Hindlimb muscle (tissue), 1 donor: Measurements from ENCODE around the gene CLEC10A. TPM values are rescaled to one million over a fixed set of nuclear protein-coding genes. Genes with fewer than 3 reads are reported as not detected.
"Not testable (repeated sequence)": the region's sequence is repeated elsewhere in the genome, so short reads cannot be mapped to it uniquely, and the experiment has no call there.

Source experiments
- DNase-seq: peaks from one replicate; pipeline ENCODE4 v3.0.0-alpha.2; 2013
- polyA plus RNA-seq: library from polyadenylated mRNA; unstranded; fragments of 120-200 nt; gene quantifications from one replicate; pipeline ENCODE4 v1.2.1, GENCODE V29; 2013; ENCODE audit not compliant: insufficient read length

Gene CLEC10A
- polyA plus RNA-seq, 1 donor: 1.7 TPM

DNA sequence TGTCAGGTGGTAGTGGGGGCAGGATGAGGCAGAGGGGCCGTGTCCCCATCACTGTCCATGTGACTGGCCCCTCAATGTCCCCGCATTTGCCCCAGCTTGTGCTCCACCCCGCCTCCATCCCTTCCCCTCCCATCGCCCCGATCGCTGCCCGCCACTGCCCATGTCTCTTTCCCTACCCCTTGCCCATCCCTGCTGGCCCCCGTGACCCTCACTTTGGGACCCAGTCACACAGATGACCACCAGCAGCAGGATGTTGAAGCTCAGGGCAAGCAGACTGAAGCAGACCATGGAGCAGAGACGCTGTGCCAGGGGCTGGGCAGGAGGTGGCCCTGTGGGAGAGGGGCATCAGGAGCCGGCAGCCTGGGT is 28.5 kb upstream of the CLEC10A start:
- DNase-seq: no peak

DNA sequence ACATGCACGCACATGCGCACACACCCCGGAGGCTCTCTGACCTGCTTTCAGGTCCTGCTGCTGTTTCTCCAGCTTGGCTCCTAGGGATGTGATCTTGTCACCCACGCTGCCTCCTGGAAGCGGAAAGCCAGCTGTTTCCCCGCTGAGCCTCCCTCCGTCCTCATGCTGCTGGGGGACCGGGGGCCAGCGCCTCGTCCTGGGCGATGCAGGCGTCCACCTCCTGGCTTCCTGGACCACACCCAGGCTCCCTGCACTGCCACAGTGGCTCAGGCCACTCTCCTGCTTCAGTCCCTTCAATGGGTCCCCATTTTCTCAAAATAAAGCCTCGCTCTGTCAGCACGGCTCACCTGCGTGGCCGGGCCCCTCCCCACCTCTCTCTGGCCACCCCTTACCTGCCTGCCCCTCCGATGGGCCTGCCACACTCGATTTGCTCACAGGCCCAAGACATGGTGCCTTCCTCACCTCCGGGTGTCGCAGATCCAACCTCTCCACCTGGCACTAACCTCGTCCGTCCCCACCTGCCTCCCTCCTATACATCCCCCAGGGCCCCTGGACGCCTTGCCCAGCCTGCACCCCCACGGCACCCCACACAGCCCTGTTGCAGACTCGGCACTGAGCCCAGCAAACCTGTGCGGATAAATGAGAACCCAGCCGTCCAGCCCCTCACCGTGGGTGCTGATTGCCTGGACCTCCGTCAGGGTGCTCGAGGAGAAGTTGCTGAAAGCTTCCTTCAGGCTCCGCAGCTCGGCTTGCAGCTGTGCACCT is 27.9 kb upstream of the CLEC10A start:
- no peak for DNase-seq

GRCh38 chr17:7107012-7107754 is 27.1 kb upstream of the CLEC10A start:
- no peak for DNase-seq

- DNase-seq: no peak
These were observed 22.4 kb upstream of the CLEC10A start for GRCh38 chr17:7102421-7102820.

DNA sequence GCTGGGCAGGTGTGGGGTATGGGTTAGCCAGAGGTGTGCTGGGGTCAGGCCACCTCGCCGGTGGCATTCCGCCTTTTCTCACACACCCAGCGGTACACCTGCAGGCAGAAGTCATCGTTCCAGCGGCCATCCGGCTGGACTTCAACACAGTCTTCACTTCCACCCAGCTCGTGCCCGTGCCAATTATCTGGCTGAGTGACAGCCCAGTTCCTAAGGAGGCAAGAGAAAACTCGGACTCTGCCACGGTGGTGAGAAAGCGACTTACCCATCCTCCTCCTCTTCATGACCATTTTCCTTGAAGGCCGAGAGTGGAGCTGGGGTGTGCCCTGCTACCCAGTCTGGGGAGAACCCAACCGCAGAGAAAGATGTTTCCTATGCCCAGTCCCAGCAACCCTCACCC is 21.5 kb upstream of the CLEC10A start:
- DNase-seq: no peak

GRCh38 chr17:7100641-7101379 is 20.8 kb upstream of the CLEC10A start:
- not testable (repeated sequence) for DNase-seq

DNA sequence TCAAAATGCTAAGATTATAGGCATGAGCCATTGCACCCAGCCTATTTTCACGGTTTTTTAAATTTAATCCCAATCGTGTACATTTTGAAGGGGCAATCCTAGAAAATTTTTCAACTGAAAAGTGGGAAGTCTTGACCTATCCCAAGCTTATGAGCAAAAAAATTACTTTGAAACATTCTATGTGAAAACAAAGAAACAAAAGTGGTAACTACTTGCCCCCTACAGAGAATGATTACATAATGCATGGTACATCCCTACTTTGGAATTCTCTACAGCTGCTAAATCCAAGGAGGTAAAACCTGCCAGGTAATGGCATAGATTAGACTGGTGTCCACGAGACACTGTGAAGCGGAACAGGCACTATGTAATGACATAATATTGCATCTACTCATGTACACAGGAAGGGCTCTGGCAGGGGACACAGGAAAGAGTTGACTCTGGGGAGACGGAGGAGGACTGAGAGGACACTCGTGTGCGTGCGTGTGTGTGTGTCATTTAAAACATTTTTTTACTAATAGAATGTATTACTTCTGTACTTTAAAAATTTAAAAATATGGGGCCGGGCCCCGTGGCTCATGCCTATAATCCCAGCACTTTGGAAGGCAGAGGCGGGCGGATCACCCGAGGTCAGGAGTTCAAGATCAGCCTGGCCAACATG is 18.9 kb upstream of the CLEC10A start:
- no peak for DNase-seq

DNA sequence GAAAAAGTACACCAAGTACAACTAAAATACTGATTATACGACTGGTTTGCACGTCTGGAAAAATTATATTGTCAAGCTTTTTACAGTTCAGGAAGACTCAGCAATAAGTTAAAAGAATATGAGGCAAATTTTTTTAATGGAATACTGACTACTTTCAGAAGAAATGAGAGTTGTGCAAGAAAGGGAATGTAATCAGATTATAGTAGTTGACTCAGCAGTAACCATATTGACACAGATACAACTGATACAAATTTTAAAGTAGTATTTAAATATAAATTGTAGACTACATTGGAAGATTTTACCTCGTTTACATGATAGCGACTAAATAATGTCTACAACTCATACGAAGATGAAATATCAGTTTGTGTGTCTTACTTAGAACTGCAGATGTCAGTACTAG is 17.9 kb upstream of the CLEC10A start:
- DNase-seq: no peak

GRCh38 chr17:7095625-7096024 is 15.6 kb upstream of the CLEC10A start:
- DNase-seq: no peak

GRCh38 chr17:7094652-7095019 is 14.6 kb upstream of the CLEC10A start:
- DNase-seq: no peak

GRCh38 chr17:7091311-7092005 is 11.4 kb upstream of the CLEC10A start:
- not testable (repeated sequence) for DNase-seq

- DNase-seq: not testable (repeated sequence)
These were observed 9.5 kb upstream of the CLEC10A start for GRCh38 chr17:7089570-7089969.

GRCh38 chr17:7088442-7088841 is 8.4 kb upstream of the CLEC10A start:
- DNase-seq: not testable (repeated sequence)

- DNase-seq: no peak
These were observed 4.0 kb upstream of the CLEC10A start for GRCh38 chr17:7084088-7084487.

- DNase-seq: no peak
These were observed 3.5 kb upstream of the CLEC10A start for GRCh38 chr17:7083592-7083991.

DNA sequence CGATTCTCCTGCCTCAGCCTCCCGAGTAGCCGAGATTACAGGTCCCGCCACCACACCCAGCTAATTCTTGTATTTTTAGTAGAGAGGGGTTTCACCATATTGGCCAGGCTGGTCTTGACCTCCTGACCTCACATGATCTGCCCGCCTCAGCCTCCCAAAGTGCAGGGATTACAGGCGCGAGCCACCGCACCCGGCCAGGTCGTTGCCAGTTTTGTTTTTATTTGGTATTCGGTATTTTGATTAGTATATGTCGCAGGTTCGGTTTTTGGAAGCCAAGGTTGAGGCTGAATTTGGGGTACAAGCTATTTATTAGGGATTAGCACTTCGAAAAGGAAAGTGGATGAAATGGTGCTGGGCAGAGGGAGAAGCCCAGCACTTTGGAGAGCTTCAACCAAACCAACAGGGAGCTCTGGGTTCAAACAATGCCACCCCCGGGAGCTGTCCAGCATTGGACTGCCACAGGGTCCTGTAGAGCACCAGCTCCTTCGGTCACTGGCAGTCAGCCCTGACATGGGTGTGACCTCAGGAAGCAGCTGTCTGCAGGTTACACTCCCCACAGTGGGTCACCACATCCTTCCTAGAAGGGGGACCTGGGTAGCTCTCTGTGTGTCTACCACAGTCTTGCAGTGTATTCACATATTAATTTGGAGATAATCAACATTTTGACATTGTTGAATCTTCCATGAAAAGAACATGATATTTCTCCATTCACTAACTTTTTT is 1.5 kb upstream of the CLEC10A start:
- DNase-seq: no peak

DNA sequence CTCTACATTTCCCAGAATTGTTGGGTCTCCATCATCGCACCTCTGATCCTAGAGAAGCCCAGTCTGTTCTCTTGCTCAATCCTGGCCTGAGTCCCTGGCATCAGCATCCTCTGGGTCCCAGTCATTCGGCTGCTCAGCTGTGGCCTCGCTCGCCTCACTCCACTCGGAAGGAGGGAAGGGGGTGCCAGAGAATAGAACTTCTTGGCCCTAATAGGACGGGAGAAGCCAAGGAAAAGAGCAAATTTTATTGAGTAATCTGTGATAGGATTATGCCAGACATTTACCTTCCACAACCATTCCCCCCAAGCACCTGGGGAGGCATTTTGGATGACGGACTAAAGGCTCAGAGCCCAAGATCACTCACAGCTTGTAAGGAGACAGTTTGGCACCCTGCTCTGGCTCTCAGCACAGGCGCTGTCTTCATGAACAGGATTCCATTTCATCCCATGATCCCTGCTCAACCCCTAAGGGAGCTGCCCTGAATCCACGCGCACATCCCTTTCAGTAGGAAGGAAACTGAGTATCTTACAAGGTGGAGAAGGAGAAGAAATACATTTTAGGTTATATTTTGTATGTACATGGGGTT is 498 bp upstream of the CLEC10A start:
- no peak for DNase-seq

DNA sequence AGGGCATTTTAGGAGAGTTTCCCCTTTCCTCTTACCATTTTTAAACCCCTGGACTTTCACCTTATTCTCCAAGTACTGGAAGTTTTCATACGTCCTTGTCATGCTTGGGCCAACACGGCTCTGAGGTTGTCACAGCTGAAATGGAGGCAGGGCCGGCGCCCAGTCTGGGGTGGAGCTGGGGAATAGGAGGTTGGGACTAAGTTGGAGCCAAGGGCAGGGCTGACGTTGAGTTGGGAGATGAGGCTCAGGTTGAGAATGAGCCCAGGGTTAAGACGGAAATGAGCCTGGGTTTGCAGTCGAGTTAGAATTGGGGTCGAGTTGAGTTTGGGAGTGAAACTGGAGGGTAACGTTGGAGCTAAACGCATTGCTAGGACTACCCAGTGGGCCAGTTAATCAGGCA is 1.3 kb downstream of the CLEC10A start:
- DNase-seq: no peak

GRCh38 chr17:7077911-7078546 is 2.0 kb downstream of the CLEC10A start:
- no peak for DNase-seq

DNA sequence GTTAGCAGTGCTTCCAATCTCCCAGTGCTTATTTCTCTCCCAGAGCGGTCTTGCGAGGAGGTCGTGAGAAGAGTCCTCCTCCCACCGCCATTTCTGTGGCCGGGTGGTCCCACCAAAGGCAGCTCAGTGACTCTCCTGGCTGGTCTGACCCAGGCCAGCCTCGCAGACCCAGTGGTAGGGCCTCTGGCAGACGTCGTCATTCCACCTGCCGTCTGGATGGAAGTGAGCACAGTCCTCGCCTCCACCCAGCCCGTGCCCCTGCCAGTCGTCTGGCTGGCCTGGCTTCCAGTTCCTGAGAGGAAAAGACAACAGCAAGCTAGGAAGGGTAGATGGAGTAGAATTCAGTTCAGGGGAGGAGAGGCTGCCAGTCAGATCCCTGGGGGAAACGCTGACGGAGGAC is 5.1 kb downstream of the CLEC10A start:
- DNase-seq: no peak

DNA sequence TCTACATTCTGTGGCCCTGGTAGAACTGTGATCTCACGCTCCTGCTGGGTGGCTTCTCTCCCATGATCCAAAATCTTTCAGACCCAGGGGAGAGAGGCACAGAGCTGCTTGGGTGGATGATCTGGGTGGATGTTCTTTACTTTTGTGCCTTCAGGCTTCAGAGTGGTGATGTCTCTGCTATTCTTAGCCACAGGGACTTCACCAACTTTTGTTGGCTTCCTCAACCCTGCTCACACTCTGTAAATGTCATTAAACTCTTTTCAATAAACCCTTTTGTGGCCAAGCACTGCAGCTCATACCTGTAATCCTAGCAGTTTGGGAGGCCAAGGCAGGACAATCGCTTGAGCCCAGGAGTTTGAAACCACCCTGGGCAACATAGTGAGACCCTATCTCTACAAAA is 7.6 kb downstream of the CLEC10A start:
- DNase-seq: no peak
